Activated CD4-positive, alpha-beta T cell treated with anti-CD3 and anti-CD28 coated beads, Interleukin-2, amount 50 U/mL, for 1 hour (primary cell): ENCODE measurements around the gene SLC22A3.
"Not testable (repeated sequence)": the region's sequence is repeated elsewhere in the genome, so short reads cannot be mapped to it uniquely, and the experiment has no call there.

ENCODE experiments used
- DNase-seq: peaks from one replicate; pipeline ENCODE4 v3.0.0-alpha.2; 2020

Gene SLC22A3

DNA sequence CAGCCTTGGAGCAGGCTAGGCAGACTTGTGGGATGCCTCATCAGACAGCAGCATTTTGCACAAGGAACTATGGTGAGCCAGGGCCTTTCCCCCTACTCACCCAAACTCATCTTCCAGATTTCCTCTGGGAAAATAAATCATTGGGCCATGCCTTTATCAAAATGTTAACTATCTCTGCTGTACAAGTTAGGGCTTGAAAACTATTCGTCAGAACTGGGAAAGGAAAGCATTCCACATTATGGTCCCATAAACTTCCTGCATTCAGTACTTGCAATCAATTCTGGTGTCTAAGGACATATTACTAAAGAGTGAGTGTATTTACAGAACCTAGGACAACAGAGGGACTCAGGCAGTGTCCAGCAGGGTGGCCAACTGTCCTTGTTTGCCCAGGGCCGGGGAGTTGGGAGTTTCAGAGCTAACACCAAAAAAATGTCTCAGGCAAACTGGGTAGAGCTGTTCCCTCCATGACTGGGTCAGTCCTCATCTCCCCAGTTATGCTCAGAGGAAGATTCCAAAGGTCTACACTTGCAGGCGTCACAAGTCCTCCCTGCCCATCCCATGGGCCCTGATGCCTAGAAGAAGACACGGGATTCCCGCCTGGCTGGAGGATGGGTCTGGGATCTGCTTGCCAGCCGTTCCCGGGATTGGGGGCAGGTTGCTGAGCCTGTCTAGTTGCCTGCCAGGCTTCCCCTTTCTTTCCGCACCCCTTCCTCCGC lies 72.2 kb downstream of the SLC22A3 start:
- no peak for DNase-seq

GRCh38 chr6:160420969-160421556 lies 72.9 kb downstream of the SLC22A3 start:
- no peak for DNase-seq

GRCh38 chr6:160421854-160422253 lies 73.7 kb downstream of the SLC22A3 start:
- DNase-seq: no peak

DNA sequence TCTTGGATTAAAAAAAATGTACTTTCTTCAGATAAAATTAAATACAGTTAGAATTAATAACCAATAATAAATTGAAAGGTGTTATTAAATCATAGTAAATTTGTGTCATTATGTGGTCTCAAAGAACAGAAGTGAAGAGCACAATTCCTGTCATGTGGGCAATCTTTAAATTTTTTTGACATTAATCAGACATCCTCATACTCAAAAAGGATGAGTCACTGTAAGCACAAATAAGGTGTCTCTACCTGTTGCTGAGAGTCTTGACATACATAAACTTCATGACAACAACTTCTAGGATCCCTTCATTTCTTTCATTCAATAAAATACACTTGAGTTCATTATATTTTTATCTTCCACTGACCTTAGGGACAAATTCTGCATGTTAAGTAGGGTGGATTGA lies 76.1 kb downstream of the SLC22A3 start:
- no peak for DNase-seq

- DNase-seq: no peak
These were observed 78.0 kb downstream of the SLC22A3 start for GRCh38 chr6:160426136-160426535.

GRCh38 chr6:160427312-160428068 lies 79.3 kb downstream of the SLC22A3 start:
- no peak for DNase-seq

GRCh38 chr6:160428069-160428430 lies 79.9 kb downstream of the SLC22A3 start:
- no peak for DNase-seq

DNA sequence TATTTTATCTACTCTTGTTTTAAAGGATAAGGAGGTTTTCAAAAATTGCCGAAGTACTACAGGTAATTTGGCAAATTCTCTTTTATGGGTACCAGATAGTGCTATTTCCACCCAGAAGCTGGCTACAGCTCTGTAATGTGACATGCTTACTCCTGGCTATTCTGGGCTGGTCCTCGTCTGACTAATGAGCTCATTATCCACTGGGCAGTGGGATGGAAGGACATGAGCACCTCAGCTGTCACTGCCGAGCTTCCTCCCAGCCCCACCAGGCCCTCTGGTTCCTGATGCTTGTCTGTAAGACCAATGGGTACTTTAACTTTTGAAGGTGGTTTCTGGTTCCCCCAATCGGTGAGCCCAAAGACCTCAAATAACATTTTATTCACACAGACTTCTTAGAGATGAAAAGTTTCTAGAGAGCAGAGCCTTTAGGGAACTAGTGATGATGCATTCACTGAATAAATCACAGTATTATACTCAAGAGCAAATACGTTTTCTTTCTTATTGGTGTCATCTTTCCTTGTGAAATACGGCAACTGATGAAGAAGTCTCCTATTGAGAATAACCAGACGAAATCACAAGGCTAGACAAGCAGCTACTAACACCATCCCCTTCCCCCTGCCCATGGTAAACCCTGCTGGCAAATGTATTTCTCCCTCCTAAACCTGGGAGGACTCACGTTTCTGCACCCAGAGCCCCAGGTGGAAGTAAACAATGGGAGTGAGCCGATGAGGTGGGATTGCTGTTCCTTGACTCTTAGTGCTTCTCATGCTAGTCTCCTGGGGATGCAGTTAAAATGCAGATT lies 80.8 kb downstream of the SLC22A3 start:
- DNase-seq: no peak

- no peak for DNase-seq
These were observed 81.4 kb downstream of the SLC22A3 start for GRCh38 chr6:160429620-160429895.

GRCh38 chr6:160430203-160430602 lies 82.0 kb downstream of the SLC22A3 start:
- no peak for DNase-seq

DNA sequence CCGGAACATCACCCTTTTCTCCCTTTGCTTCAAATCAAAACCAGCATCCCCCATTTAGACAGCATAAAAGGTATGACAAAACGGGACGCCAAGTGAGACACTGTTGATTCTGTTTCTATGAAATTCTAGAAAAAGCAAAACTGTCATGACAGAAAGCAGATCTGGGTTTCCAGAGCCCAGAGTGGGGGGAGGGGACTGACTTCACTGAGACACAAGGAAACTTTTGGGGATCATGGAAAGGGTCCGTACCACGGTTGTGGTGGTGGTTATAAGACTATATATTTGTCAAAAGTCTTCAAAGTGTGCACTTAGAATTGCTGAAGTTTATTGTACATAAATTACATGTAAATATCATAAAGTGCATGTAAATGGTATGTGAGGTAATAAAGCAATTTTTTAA lies 82.6 kb downstream of the SLC22A3 start:
- no peak for DNase-seq

GRCh38 chr6:160431226-160431625 lies 83.0 kb downstream of the SLC22A3 start:
- no peak for DNase-seq

DNA sequence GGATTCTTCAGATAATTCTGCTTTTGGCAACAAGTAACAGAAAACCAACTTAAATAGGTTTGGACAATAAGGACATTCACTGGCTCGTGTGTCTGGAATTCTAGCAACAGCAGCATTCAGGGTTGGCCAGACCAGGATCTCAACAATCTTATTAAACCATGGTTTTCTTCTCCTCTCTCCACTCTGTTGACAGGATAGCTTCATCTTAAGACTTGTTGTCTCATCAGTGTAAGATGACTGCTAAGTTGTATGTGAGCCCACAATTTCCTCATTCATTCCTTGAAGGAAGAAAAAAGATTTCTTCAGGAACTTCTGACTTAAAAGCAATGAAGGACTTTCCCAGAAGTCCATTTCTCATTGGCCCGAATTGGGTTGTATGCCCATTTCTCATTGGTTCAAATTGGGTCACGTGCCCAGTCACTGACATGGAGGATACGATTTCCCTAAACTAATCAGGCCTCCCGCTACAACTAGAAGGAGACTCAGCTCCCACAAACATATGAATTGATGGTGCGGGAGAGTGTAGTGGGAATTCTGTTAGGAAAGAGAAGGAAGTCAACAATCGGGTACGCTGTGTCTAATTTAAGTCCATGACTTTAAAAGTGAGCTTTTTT lies 83.7 kb downstream of the SLC22A3 start:
- no peak for DNase-seq

DNA sequence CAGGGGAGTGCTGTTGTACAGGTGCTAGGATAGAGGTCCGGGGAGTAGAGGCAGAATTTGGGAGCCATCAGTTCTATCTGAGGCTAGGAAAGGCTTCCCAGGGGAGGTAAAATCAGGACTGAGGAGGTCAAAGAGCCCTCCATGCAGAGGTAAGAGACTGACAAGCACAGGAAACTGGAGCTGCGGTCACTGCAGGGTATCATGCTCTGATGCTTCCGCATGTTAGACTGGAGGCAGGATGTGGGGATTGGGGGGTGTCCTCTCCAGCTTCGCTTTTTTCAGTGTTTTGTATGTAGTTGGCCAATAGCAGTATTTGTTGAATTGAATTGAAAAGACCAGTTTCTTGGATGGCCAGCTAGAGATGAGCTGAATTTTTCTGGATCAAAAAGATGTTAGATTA lies 87.8 kb downstream of the SLC22A3 start:
- DNase-seq: no peak

- DNase-seq: no peak
These were observed 89.0 kb downstream of the SLC22A3 start for GRCh38 chr6:160437154-160437553.

DNA sequence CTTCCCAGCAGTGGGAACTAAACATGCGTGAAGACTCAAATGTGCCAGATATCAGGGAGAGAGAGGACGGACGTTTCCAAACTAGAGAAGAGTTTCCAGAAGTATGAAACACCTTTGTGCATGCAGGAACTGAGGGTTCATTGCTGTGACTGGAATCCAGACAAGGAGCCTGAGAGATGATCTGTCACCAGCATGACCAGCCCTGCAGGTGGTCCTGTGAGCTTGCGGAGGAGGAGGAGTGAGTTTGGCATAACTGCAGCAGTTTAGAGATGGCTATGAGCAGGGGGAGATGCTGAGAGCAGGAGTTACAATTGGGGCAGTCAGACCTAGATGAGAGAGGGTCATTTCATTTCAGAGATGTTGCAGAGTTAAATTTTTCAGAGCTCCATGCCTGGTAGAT lies 89.6 kb downstream of the SLC22A3 start:
- DNase-seq: no peak

DNA sequence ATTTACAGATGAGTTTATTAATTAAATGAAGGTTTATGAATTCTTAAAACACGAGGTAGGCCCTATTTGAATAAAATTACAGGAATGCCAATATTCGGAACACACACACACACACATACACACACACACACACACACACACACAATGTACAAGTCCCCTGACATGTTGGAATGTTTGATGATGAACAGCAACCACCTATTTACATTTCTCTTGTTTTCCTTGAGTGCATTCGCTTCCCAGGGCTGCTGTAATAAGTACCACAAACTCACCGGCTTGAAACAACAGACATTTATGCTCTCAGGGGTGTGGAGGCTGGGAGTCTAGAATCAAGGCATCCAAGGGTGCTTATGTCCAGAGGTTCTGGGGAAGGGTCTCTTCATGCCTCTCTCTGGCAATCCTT lies 90.3 kb downstream of the SLC22A3 start:
- no peak for DNase-seq

DNA sequence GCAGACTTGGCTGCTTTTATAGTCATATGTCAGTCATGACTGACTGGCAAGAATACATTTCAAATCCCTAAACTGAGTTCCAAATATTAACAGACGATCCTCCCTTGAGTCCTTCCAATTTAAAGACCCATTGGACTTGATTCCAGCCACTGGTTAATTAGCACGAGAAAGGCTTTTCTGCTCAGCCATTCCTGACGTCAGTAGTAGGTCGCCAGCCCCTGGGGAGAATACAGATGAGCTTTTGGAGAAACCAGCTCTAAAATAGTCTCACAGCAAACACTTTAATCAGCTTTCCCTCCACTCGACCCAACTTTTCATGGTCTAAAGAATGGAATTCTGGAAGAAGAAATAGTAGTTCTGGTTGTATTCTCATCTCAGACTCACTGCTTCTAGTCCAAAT lies 91.6 kb downstream of the SLC22A3 start:
- no peak for DNase-seq

DNA sequence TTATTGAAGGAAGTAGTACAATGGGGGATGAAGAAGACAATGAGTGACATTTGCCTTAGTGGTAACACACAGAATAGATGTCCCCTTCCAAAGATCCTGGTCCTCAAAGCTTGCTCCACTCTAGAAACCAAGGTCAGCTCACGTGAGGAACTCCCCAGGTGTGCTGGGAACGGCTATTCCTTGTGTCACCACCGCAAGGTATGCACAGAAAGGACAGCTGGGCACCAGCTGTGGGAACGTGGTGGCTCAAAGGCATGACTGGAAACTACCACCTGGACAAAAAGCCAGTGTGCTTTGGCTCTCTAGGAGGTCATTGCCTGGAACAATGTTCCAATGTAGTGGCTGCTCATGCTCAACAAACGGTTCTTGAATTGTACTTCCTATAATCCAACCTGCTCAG lies 94.0 kb downstream of the SLC22A3 start:
- DNase-seq: no peak

DNA sequence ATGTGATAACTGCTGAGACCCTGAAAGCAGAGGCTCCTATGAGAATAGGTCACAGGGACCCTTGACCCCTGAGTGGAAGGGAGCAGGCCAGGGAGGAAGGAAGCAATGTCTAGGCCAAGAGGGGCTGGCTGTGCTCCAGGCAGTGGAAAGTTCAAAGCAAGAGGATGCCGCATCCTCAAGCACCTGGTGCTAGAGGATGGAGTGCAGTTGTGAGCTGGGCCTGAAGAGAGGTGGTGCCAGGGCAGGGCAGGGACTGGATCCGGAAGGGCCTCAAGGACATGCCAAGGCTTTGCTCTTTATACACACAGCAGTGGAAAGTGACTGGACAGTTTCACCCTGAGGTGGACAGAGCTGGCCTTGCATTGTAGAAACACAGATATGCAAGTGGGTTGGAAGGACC lies 97.0 kb downstream of the SLC22A3 start:
- DNase-seq: no peak

- DNase-seq: no peak
These were observed 99.2 kb downstream of the SLC22A3 start for GRCh38 chr6:160447350-160447749.

DNA sequence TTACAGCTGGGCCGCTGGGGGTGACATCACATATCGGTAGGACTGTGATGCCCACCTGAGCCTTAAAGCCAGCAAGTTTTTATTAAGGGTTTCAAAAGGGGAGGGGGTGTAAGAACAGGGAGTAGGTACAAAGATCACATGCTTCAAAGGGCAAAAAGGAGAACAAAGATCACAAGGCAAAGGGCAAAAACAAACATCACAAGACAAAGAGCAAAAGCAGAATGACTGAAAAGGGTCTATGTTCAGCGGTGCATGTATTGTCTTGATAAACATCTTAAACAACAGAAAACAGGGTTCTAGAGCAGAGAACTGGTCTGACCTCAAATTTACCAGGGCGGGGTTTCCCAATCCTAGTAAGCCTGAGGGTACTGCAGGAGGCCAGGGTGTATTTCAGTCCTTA lies 101.6 kb downstream of the SLC22A3 start:
- DNase-seq: not testable (repeated sequence)

DNA sequence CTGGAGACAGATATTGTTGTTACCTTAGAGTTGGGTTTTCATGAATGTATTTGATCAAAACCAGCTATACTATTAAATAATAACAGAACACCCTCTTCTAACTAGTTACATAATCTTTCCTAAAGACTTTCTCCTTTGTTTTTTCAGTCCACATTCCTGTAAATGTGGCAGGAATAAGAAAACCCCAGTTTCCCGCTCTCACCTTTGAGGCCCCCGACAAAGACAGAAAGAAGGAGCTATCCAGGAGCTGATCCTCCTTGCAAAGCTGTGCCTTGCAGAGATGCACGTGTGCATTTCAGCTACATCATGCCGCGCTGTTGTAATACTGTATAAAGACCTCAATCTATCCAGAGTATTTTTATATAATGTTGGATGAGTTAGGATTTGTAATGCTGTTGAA lies 102.7 kb downstream of the SLC22A3 start:
- no peak for DNase-seq
